HuH-7.5 (cell line): ENCODE data around the gene CASP7.
A peak's percentile ranks its signal among the peaks of the same experiment; 100 is the strongest.

Source experiments
- DNase-seq: peaks from one replicate; pipeline ENCODE4 v3.0.0; 2011; ENCODE audit warnings: low spot score

CASP7 gene

GRCh38 chr10:113666682-113667252 is 12.9 kb upstream of the CASP7 start:
- no peak for DNase-seq

- DNase-seq, result no peak
These were observed 739 bp downstream of the CASP7 start for GRCh38 chr10:113680190-113681111.

DNA sequence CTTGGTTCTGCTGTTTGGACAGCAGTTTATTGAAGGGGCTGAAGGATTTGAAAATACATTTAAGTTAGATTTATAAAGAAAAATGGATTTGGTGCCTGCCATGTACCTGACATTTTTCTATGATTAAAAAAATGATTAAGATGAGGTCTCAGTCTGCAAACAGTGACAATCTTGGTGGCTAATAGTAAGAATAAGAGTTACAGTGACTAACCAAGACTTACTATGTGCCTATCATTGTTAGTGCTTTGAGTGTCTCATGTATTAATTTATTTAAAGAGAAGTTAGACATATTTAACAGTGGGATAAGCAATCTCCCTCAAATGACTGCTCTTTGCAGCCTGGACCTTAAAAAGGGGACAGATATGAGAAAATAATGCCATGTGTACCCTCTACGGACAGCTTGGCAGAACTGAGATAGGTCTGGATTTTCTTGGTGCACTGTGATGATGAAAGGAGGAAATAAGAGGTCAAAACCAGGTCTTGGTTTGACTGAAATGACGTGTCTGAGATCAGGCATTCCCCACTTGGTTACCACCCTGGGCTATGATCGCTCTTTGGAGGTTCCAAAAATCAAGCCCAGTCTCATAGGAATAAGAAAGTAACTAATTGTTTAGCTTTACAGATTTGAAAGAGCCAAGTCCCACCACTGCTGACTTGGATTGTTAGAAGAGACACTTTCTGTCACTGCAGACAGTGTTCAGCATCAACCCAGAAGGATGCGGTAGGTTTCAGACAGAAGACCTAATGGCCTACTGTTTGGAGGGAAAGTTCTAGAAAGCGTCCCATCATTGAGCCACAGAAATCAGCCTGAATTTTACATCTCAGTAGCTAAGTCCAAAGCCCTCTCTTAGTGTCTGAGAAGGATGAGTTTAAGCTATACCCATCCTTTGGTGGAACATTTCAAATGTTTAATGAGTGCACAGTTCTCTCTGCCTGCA is 2.1 kb downstream of the CASP7 start:
- DNase-seq, result no peak

- no peak for DNase-seq
These were observed 3.6 kb downstream of the CASP7 start for GRCh38 chr10:113683300-113683699.

DNA sequence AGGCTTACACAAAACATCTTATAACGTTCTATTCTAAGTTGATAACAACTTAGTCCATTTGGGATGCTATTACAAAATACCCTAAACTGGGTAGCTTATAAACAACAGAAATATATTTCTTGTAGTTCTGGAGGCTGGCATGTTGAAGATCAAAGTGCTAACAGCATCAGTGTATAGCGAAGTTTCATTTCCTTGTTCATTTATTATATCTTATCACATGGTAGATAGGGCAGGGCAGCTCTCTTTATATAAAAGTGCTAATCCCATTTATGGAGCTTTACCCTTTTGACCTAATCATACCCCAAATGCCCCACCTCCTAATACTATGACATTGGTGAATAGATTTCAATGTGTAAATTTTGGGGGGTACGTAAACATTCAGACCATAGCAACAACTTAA is 6.3 kb downstream of the CASP7 start:
- DNase-seq, result no peak

DNA sequence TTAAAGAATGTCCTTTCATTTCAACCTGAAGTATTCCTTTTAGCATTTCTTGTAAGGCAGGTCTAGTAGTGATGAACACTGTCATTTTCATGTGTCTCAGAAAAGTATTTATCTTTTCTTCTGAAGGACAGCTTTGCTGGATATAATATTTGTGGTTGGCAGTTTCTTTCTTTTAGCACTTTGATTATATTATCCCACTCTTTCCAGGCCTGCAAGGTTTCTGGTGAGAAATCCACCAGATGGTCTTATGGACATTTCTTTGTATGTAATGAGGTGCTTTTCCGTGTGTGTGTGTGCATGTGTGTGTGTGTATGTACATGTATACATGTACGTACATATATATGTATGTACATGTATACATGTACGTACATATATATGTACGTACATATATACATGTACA is 7.3 kb downstream of the CASP7 start:
- no peak for DNase-seq

DNA sequence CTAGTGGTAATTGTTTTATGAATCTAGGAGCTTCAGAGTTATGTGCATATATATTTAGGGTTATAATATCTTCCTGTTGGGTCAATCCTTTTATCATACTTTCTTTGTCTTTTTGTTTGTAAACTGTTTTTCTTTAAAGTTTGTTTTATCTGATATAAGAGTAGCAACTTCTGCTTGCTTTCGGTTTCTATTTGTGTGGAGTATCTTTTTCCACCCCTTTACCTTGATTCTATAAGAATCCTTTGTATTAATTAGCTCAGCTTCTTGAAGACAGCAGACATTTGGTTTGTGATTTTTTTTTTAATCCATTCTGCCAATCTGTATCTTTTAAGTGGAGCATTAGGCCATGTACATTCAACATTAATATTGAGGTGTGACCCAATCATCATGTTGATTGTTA is 9.3 kb downstream of the CASP7 start:
- no peak for DNase-seq

GRCh38 chr10:113689574-113689973 is 9.9 kb downstream of the CASP7 start:
- DNase-seq, result no peak

GRCh38 chr10:113690749-113691148 is 11.0 kb downstream of the CASP7 start:
- DNase-seq, result no peak

DNA sequence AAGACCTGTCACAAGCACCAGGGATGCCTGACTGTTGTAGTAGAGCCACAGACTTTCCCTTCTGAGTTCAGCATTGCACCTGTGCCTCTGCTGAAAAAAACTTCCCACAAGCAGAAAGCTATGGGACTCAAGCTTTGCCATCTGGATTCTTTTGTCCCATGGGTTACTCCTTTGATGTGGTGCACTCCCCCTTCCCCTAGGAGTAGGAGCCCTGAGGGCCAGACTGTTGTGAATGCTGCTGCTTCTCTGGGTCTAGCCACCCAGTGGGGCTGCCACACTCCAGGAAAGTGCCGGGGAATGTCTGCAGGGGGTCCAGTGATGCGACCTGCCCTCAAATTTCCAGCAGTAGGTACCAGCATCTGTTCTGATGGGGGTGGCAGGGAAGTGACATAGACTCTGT is 11.7 kb downstream of the CASP7 start:
- DNase-seq, result no peak

GRCh38 chr10:113692271-113692670 is 12.6 kb downstream of the CASP7 start:
- DNase-seq, result no peak

DNA sequence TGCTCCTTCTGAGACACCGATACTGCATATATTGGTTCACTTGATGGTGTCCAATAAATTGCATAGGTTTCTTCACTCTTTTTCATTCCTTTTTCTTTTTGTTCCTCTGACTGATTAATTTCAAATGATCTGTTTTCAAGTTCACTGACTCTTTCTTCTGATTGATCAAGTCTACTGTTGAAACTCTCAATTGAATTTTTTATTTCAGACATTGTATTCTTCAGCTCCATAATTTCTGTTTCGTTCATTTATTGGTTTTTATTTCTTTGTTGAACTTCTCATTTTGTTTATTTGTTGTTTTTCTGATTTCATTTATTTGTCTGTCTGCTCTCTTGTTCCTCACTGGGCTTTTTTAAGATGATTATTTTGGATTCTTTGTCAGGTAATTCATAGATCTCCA is 13.6 kb downstream of the CASP7 start:
- no peak for DNase-seq

DNA sequence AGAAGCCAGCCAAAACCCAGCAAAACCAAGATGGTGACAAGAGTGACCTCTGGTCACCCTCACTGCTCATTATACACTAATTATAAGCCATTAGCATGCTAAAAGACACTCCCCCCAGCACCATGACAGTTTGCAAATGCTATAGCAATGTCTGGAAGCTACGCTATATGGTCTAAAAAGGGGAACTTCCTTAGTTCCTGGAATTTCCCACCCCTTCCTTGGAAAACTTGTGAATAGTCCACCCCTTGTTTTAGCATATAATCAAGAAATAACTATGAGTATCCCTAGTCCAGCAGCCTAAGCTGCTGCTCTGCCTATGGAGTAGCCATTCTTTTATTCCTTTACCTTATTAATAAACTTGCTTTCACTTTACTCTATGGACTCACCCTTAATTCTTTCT is 16.0 kb downstream of the CASP7 start:
- no peak for DNase-seq

DNA sequence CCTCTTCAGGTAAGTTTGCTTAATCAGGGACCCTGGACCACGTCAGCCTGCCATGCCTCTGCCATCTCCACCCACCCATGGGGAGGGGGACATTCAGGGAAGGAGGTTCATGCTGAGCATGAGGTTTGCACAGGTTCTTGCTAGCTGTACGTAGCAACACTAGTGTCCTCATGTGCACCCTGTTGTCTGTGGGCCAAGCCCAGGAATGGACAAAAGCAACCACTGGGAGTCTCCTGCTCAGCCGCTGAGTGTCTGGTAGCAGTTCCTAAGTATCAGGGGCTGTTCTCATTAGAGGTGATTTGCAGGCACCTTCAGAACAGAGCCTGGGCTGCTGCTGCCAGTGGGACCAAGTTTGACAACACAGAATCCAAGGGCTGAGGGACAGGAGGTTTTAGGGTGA is 17.9 kb downstream of the CASP7 start:
- no peak for DNase-seq

- peak; percentile 12 for DNase-seq
These were observed 25.1 kb downstream of the CASP7 start for GRCh38 chr10:113704637-113705343.

DNA sequence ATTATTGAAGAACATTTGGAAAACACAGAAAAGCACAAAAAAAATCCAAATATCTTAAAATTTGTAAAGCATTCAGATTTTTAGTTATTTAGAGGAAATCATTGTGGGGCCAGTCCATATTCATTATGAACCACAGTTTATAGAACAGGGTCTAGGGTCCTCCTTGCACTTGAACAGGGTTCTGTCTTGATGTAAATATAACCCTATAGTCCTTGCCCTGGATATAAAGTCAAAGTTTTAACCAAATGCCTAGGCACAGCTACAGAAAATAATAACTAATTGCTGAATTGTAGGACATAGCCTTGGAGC is 25.6 kb downstream of the CASP7 start:
- DNase-seq, result no peak

DNA sequence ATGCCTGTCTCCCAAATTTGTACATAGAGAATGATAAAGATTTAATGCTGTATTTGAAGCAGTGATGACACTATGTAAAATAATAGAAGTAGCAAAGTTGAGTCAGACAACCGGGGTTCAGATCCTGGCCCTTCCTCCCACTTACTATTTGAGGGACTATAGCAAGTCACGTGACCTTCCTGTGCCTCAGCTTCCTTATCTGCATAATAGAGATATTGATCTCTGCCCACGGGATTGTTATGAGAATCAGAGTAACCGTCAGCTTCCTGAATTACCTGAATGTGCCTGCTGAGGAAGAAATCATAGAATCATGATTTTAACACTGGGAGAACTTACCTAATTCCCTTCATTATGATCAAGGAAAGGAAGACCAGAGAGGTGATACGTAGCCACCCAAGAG is 26.9 kb downstream of the CASP7 start:
- DNase-seq, result no peak

- DNase-seq, result no peak
These were observed 28.9 kb downstream of the CASP7 start for GRCh38 chr10:113708640-113709039.

DNA sequence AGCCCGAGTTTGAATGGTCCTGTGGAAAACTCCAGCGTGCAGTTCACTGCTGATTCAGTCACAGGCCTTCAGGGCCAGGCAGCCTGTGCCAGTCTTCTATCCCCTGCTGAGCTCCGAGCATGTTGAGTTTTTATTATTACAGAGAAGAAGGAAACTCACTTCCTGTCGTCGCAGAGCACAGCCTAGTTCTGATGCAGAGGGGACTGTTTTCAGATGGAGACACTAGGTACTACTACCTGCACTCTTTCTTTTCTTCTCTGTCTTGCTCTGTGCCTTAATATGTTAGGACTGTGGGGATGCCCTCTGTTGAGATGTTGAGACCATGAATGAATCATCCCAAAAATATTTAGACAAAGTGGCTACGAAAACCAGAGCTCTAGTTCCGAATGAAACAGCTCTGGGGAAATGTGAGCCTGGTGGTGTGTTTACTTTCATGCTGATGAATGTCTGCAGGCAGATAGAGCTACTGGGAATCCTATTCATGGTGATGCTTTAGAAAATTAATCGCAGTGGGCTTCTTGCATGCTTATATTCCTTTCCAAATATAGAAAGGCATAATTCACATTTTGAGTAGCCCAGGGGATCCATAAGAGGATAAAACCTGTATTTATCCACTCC is 29.6 kb downstream of the CASP7 start:
- no peak for DNase-seq

DNA sequence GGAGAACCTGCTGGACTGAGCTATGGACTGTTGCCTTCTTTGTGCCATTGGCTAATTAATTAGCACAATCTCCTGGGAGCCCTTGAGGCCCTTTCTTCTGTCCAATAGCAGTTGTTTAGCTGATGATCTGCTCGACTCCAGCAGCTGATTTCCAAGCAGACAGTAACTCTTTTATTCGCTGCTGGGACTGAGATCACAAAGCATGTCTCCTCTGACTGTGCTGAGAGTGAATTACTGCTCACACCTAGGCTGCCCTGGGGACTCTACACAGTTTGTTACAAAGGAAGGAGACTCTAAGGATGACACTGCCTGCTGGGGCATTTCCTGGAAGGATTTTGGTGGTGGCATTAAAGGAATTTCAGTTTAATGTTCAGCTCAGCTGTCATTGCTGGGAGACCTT is 31.4 kb downstream of the CASP7 start:
- DNase-seq, result no peak

DNA sequence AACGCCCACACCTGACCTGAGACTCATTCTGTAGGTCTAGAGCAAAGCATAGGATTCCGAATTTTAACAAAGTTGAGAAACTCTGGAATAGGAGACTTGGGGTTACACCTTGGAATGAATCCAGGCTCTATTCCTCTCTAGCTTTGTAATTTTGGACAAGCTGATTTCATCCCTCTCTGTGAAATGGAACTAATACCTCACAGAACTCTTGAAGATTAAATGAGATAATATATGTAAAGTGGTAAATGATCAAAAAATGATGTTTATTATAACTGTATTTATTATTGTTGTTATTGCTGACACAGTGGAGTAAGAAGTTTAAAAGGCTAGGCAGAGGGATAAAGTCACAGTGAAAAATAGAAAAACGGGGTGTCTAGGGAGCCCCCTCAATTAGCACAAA is 32.3 kb downstream of the CASP7 start:
- no peak for DNase-seq
